Stimulated activated CD4-positive, alpha-beta T cell treated with anti-CD3 and anti-CD28 coated beads, Interleukin-4, amount 100 ng/mL, for 48 hours (primary cell): ENCODE results near the gene PSMC4.
"Not testable (repeated sequence)": the region's sequence is repeated elsewhere in the genome, so short reads cannot be mapped to it uniquely, and the experiment has no call there.

Experiments used
- DNase-seq, 2 donors: peaks; one replicate each; pipeline ENCODE4 v3.0.0-alpha.2; 2020; ENCODE audit warnings: low read depth in 2 of 2

Gene PSMC4

GRCh38 chr19:39946532-39946931, 24.4 kb upstream of the PSMC4 start:
- no peak for DNase-seq

DNA sequence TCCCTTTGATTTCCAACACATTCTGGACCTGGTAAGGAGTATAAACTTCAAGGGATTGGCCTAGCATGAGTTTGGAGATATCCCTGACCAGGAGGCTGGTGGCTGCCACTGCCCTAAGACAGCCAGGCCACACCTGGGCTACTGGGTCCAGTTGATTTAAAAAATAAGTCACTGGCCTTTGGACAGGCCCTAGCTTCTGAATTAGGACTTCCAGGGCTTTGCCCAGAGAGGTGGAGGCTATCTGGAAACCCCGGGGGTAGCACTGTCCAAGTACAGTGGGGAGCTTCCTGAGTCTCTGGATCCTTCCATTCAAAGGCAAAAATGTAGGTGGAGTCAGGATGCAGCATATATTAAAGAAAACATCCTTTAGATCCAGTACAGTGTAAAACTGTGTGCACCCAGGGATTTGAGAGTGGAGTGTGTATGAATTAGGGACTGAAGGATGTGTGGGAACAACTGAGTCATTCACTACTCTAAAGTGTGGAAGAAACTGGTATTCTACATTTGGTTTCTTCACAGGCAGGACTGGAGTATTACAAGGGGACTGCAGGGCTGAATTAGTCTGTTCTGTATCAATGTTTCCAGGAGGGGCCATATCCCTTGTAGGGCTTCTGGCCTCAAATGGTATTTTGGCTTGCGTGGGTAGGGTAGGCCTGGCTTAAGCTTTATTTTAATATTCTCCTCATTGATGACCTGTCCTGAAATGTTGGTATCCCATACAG, 21.8 kb upstream of the PSMC4 start:
- DNase-seq, result no peak

DNA sequence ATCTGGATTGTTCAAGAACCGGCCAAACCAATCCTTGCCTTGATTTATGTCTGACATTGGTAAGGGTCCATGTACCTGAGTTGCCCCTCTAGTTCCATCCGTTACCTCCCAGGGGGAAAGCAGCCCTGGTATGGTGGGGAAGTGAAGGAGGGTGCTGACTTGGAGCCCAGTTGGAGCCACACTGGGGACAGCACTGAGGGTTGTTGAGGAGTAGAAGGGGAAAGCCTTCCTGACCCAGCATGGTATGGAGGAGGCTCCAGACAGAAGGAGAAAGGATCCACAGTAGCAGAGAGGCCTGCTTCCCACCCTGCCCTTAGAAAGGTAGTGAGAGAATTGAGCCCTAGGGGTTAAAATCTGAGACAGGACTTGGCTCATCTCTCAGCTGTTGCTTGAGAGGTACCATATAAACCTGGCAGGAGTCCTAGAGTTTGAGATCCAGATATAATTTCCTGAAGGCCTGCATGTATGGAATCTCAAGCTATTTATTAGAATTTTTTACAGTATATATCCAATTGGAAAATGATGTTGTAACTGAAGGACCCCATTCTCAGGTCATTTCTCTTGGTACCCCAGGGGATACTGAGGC, 19.8 kb upstream of the PSMC4 start:
- DNase-seq, result no peak

DNA sequence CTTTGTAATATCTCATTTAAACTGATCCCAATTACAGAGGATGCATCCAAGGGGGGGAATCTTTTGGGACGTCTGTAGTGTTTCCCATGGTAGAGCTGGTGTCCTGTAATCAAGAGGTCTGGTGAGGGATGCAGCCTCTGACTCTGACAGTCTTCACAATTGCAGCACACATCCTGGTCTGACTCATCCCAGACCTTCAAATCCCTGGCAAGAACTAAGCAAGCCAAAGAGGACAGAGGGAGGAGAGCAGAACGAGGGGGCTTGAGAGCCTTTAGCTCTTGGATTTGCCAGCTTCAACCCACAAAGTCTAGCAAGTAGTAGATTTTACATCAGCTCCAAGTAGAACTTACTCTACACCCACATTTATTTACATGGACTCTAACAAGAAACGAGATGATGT, 19.3 kb upstream of the PSMC4 start:
- no peak for DNase-seq

DNA sequence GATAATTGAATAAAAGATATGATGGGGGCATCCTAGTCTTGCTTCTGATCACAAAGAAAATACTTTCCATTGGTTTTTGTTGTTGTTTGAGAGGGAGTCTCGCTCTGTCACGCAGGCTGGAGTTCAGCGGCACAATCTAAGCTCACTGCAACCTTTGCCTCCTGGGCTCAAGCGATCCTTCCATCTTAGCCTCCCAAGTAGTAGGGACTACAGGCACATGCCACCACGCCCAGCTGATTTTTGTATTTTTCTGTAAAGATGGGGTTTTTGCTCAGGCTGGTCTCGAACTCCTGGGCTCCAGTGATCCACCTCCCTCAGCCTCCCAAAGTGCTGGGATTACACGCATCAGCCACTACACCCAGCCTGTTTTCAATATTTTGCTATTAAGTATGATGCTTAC, 17.1 kb upstream of the PSMC4 start:
- no peak for DNase-seq

DNA sequence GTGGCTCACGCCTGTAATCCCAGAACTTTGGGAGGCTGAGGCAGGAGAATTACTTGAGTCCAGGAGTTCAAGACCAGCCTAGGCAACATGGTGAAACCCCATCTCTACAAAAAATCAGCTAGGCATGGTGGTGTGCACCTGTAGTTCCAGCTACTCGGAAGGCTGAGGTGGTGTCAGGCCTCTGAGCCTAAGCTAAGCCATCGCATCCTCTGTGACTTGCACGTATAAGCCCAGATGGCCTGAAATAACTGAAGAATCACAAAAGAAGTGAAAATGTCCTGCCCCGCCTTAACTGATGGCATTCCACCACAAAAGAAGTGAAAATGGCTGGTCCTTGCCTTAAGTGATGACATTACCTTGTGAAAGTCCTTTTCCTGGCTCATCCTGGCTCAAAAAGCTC, 13.1 kb upstream of the PSMC4 start:
- DNase-seq, result not testable (repeated sequence)

DNA sequence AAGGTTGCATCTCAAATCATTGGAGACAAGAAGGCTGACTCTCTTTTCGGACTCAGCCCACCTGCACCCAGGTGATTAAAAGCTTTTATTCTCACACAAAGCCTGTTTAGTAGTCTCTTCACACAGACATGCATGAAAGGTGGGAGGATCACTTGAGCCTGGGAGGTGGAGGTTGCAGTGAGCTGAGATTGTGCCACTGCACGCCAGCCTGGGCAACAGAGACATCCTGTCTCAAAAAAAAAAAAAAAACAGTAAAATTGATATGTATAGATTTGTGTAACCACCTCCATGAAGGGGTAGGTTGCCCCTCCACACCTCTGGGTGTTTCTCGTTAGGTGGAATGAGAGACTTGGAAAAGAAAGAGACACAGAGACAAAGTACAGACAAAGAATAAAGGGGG, 12.0 kb upstream of the PSMC4 start:
- DNase-seq, result not testable (repeated sequence)

DNA sequence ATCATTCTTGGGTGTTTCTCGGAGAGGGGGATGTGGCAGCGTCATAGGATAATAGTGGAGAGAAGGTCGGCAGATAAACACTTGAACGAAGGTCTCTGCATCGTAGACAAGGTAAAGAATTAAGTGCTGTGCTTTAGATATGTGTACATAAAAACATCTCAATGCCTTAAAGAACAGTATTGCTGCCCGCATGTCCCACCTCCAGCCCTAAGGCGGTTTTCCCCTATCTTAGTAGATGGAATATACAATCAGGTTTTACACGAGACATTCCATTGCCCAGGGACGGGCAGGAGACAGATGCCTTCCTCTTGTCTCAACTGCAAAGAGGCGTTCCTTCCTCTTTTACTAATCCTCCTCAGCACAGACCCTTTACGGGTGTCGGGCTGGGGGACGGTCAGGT, 11.6 kb upstream of the PSMC4 start:
- DNase-seq, result not testable (repeated sequence)

DNA sequence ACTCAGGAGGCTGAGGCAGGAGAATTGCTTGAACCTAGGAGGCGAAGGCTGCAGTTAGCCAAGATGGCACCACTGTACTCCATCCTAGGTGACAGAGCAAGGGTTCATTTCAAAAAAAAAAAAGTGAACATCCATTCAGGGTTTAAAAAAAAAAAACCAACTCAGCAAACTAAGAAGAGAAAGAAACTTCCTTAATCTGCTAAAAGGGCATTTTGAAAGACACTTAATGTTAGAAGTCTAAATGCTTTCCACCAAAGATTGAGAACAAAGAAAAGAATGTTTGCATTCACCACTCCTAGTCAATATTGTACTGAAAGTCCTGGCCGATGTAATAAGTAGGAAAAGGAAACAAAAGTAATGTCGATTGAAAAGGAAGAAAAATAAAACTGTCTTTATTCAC, 7.1 kb upstream of the PSMC4 start:
- no peak for DNase-seq

GRCh38 chr19:39966617-39967016, 4.3 kb upstream of the PSMC4 start:
- DNase-seq, result no peak

DNA sequence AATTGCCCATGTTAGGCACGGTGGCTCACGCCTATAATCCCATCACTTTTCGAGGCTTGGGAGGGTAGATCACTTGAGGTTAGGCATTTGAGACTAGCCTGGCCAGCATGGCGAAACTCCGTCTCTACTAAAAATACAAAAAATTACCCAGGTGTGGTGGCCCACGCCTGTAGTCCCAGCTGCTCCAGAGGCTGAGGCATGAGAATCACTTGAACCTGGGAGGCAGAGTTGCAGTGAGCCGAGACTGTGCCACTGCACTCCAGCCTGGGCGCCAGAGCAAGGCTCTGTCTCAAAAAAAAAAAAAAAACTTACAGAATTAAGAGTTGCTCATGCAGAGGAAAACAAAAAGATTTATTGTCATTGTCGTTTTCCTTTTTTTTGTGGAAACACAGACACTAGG, 3.4 kb upstream of the PSMC4 start:
- DNase-seq, result no peak

DNA sequence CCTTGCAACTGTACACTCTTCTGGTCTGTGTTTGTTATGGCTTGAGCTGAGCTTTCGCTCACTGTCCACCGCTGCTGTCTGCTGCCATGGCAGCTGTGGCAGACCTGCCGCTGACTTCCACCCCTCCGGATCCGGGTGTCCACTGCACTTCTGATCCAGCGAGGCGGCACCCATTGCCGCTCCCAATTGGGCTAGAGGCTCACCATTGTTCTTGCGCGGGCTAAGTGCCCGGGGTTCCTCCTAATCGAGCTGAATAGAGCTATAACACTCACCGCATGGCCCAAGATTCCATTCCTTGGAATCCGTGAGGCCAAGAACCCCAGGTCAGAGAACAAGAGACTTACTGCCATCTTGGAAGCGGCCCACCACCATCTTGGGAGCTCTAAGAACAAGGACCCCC, 2.2 kb upstream of the PSMC4 start:
- no peak for DNase-seq

GRCh38 chr19:39969266-39969665, 1.7 kb upstream of the PSMC4 start:
- no peak for DNase-seq

DNA sequence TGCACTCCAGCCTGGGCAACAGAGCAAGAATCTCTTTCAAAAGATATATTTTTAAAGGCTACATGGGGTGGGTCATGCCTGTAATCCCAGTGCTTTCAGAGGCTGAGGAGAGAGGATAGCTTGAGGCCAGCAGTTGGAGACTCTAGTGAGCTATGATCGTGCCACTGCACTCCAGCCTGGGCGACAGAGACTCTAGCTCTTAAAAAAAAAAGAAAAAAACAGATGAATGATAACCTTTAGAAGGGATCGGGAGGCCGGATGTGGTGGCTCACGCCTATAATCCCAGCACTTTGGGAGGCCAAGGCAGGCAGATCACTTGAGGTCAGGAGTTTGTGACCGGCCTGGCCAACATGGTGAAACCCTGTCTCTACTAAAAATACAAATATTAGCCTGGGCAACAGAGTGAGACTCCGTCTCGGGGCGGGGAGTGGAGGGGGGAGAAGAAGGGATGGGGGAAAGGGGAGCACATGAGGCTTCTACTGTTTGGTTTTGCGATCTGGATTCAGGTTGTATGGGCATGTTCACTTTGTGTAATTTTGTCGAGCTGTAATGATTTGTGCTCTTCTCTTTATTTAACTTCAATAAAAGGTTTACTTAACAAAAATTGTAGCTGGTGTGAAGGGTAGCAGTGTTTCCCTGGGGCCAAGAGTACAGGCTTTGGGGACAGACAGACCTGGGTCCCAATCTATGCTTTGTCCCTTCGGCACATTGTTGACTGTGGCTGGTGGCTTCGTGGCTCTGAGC, 1.1 kb upstream of the PSMC4 start:
- no peak for DNase-seq

GRCh38 chr19:39970425-39970674, 615 bp upstream of the PSMC4 start:
- DNase-seq, result no peak

- DNase-seq, result no peak
These were observed 543 bp downstream of the PSMC4 start for GRCh38 chr19:39971380-39972035.

DNA sequence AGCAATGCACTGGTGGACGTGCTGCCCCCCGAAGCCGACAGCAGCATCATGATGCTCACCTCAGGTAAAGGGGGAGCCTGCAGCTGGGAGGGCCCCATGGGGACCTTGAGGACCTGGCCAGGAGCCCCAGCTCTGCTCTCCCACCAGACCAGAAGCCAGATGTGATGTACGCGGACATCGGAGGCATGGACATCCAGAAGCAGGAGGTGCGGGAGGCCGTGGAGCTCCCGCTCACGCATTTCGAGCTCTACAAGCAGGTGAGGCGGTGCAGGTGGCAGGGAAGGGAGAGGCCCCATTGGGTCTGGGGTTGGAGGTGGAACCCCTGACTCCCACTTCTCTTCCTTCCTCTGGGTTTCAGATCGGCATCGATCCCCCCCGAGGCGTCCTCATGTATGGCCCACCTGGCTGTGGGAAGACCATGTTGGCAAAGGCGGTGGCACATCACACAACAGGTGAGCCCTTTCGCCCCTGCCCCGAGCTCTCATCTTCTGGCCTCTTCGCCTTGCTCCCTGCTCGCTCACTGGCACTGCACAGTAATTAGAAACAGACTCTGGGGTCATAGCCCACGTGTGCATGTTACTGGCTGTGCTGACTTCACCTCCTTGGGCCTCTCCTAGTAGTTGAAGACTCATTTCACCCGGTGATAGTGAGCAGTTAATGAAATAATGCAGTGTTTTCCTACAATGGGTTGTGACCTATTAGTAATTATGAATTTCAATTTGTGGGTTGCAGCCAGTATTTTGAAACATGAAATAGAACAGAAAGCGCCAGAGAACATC, 3.6 kb downstream of the PSMC4 start:
- DNase-seq, result no peak

DNA sequence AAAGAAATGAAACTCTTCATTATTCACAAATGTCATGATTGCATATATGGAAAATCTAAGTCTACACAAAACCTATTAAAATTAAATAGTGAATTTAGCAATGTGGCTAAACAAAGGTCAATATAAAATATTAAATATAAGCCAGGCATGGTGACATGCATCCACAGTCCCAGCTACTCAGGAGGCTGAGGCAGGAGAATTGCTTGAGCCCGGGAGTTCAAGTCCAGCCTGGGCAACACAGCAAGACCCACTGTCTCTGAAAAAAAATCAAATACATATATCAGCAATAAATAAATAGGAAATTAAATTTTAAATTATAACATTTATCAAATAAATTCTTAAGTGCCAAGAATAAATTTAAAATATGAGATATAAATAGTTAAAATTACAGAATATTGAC, 11.9 kb downstream of the PSMC4 start:
- DNase-seq, result no peak

DNA sequence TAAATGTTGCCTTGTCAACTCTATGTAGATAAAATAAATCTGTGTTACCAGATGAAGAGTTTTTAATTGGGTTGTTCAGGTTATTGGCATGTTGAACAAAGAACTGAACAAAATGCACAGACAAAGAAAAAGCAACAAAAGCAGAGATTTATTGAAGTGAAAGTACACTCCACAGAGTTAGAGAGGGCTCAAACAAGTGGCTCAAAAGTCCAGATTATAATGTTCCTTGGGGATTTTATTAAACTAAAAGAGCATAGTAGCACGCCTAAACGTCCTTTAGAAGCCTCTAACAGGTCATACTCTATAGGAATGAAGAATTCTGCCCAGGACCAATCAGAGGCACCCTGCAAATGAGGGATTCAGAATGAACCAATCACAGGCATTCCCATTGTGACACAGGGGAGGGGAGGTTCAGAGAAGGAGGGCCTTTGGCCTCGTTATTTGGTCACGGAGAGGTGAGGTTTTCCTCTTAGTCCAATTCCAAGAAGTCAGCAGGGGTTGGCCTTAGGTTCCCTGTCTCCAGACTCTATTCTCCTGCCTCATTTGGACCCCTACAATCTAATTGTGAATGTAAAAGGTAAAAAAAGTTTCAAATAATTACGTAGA, 12.8 kb downstream of the PSMC4 start:
- DNase-seq, result no peak

- DNase-seq, result no peak
These were observed 15.7 kb downstream of the PSMC4 start for GRCh38 chr19:39986643-39987042.

- DNase-seq, result no peak
These were observed 16.2 kb downstream of the PSMC4 start for GRCh38 chr19:39987167-39987566.

DNA sequence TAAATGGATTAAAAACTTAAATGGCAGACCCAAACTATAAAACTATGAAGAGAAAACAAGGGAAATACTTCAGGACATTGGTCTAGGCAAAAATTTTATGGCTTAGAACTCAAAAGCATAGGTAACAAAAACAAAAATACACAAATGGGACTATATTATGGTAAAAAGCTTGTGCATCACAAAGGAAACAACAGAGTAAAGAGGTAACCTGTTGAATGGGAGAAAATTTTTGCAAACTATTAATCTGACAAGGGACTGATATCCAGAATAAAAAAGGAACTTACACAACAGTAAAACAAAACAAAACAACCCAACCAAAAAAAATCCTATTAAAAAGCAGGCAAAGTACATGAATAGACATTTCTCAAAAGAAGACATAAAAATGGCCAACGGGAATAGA, 16.6 kb downstream of the PSMC4 start:
- DNase-seq, result no peak
